Testis (tissue), 2 donors: Measurements from ENCODE around the gene KIFC3.

Experiments
- CTCF ChIP-seq, 3 experiments: fragments of 450-650 bp in 2 of 3; fragments of 200-600 bp in 1 of 3; sonication (generic) in 1 of 3; IDR thresholded peaks; one replicate each; pipeline ENCODE4 v1.5.1; 2016 to 2019; ENCODE audit warnings: antibody characterized with exemption in 3 of 3, mild to moderate bottlenecking in 2 of 3, moderate library complexity in 1 of 3
- POLR2A ChIP-seq: fragments of 450-650 bp; IDR thresholded peaks from one replicate; pipeline ENCODE4 v1.6.1; 2017; ENCODE audit warnings: antibody characterized with exemption, mild to moderate bottlenecking, moderate library complexity

- no peak for TF ChIP-seq CTCF (IDR thresholded peaks at IDR 0.05)
- TF ChIP-seq POLR2A, result no peak
Measured at GRCh38 chr16:57752581-57753447, 49.5 kb downstream of the KIFC3 start.
